Endothelial cell of umbilical vein (primary cell): ENCODE measurements around the gene N4BP3.

Experiments used
- EZH2 ChIP-seq: IDR thresholded peaks from 2 replicates; pipeline ENCODE4 v1.6.1; 2012; ENCODE audit warnings: borderline replicate concordance, low read depth, mild to moderate bottlenecking, moderate library complexity, low read length, inconsistent platforms; ENCODE audit not compliant: severe bottlenecking
- JUN ChIP-seq: IDR thresholded peaks from 2 replicates; pipeline ENCODE4 v1.6.1; 2011; ENCODE audit warnings: borderline replicate concordance, low read depth; ENCODE audit not compliant: insufficient read length, insufficient read depth
- MAX ChIP-seq: IDR thresholded peaks from 2 replicates; pipeline ENCODE4 v1.6.1; 2011; ENCODE audit not compliant: insufficient read depth, insufficient read length
- MYC ChIP-seq: IDR thresholded peaks from one replicate; pipeline ENCODE4 v1.6.1; 2011; ENCODE audit warnings: mild to moderate bottlenecking, low read depth, low read length
- POLR2A ChIP-seq: IDR thresholded peaks from 2 replicates; pipeline ENCODE4 v1.6.1; 2012; ENCODE audit warnings: low read depth, mild to moderate bottlenecking, control low read depth, low read length
- TF ChIP-seq, protein P1 (sequence below), 2 donors: IDR thresholded peaks; 1 replicate in 1 of 2; 2 replicates in 1 of 2; pipeline ENCODE4 v1.5.1; 2011; ENCODE audit warnings: low read length in 2 of 2, mild to moderate bottlenecking in 2 of 2, moderate library complexity in 2 of 2, control low read depth in 1 of 2, inconsistent platforms in 1 of 2, low read depth in 1 of 2; ENCODE audit not compliant: insufficient read depth in 1 of 2; ENCODE audit errors: extremely low read depth in 1 of 2

GRCh38 chr5:178115814-178116142 lies 2.4 kb downstream of the N4BP3 start:
- TF ChIP-seq, protein P1, sequence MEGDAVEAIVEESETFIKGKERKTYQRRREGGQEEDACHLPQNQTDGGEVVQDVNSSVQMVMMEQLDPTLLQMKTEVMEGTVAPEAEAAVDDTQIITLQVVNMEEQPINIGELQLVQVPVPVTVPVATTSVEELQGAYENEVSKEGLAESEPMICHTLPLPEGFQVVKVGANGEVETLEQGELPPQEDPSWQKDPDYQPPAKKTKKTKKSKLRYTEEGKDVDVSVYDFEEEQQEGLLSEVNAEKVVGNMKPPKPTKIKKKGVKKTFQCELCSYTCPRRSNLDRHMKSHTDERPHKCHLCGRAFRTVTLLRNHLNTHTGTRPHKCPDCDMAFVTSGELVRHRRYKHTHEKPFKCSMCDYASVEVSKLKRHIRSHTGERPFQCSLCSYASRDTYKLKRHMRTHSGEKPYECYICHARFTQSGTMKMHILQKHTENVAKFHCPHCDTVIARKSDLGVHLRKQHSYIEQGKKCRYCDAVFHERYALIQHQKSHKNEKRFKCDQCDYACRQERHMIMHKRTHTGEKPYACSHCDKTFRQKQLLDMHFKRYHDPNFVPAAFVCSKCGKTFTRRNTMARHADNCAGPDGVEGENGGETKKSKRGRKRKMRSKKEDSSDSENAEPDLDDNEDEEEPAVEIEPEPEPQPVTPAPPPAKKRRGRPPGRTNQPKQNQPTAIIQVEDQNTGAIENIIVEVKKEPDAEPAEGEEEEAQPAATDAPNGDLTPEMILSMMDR (IDR thresholded peaks at IDR 0.05; ENCODE audit: extremely low read depth in 1 of 2, insufficient read depth in 1 of 2, low read depth in 1 of 2, low read length in 2 of 2) = no peak
- TF ChIP-seq POLR2A (no peak), JUN (no peak), MYC (no peak), EZH2 (peak; percentile 12), MAX (no peak)
